Left ventricle myocardium inferior (tissue), 1 donor: ENCODE measurements around the gene PHKB. TPM values are rescaled to one million over a fixed set of nuclear protein-coding genes. Genes with fewer than 3 reads are reported as not detected.

Experiments used
- DNase-seq: peaks from one replicate; pipeline ENCODE4 v3.0.0-alpha.2; 2020
- H3K27ac ChIP-seq: fragments of 200-600 bp; replicated peaks from 2 replicates; pipeline ENCODE4 v1.8.0; 2021
- H3K27me3 ChIP-seq: fragments of 200-600 bp; 2 replicates; pipeline ENCODE4 v1.8.0; 2021; ENCODE audit warnings: low read depth
- H3K36me3 ChIP-seq: fragments of 200-600 bp; 2 replicates; pipeline ENCODE4 v1.8.0; 2021
- H3K4me1 ChIP-seq: fragments of 200-600 bp; 2 replicates; pipeline ENCODE4 v1.8.0; 2021
- H3K4me3 ChIP-seq: fragments of 200-600 bp; 2 replicates; pipeline ENCODE4 v1.8.0; 2021; ENCODE audit warnings: mild to moderate bottlenecking, moderate library complexity
- H3K9me3 ChIP-seq: fragments of 200-600 bp; replicated peaks from 2 replicates; pipeline ENCODE4 v1.8.0; 2021
- intact Hi-C: fragments of 100-400 bp; cut with micrococcal nuclease; formaldehyde crosslinking; loops from one replicate; pipeline ENCODE4 v1.11.0; 2022
- long read RNA-seq: library from polyadenylated mRNA; unstranded; transcript quantifications from one replicate; pipeline ENCODE4 v2.0.0, GENCODE V29; 2021
- total RNA-seq: library from RNA; stranded (reverse); fragmentation: NEBNext Ultra II Directional; extraction: Animal tissue kit (Norgen Biotek cat#: 25700); gene quantifications from one replicate; pipeline ENCODE4 v1.2.1, GENCODE V29; 2021
- TF ChIP-seq, protein P1 (sequence below): fragments of 200-600 bp; IDR thresholded peaks from 2 replicates; pipeline ENCODE4 v1.8.0; 2021; ENCODE audit warnings: antibody characterized with exemption, mild to moderate bottlenecking, borderline replicate concordance
- donor health status: DM: no; HTN: yes; CAD: no; lungs with severe emphysema.

Gene PHKB
- 63.2 TPM for total RNA-seq
- long read RNA-seq, full-length matches to known transcripts = 106 of 137 reads
- long read RNA-seq, partial matches to known transcripts = 8 of 137 reads
- long read RNA-seq, other reads (novel, unspliced or antisense) = 23 of 137 reads

- H3K4me1 ChIP-seq = peaks cover 88% of the 10 kb centered on the region
- peak within 1 kb of the TSS; percentile 94 for H3K4me3 ChIP-seq
- no peaks in the 10 kb centered on the region for H3K27me3 ChIP-seq
- intact Hi-C loops = no loop called here
- peaks cover 18% of the 10 kb centered on the region for H3K36me3 ChIP-seq
- peak; percentile 94 for DNase-seq
- TF ChIP-seq, protein P1, sequence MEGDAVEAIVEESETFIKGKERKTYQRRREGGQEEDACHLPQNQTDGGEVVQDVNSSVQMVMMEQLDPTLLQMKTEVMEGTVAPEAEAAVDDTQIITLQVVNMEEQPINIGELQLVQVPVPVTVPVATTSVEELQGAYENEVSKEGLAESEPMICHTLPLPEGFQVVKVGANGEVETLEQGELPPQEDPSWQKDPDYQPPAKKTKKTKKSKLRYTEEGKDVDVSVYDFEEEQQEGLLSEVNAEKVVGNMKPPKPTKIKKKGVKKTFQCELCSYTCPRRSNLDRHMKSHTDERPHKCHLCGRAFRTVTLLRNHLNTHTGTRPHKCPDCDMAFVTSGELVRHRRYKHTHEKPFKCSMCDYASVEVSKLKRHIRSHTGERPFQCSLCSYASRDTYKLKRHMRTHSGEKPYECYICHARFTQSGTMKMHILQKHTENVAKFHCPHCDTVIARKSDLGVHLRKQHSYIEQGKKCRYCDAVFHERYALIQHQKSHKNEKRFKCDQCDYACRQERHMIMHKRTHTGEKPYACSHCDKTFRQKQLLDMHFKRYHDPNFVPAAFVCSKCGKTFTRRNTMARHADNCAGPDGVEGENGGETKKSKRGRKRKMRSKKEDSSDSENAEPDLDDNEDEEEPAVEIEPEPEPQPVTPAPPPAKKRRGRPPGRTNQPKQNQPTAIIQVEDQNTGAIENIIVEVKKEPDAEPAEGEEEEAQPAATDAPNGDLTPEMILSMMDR = peak; percentile 39
- H3K27ac ChIP-seq = peak within 1 kb of the TSS; percentile 99
- H3K9me3 ChIP-seq = no peaks in the 10 kb centered on the region
These were observed at the start of gene PHKB, which contains the start of gene ITFG1 for GRCh38 chr16:47460711-47461597. Gene PHKB, plus strand, starts transcription at chr16:47461331. Its CDS starts 20 bp downstream, at chr16:47461351. Gene ITFG1, minus strand, starts transcription at chr16:47461063. Its CDS starts 18 bp downstream, at chr16:47461045.

DNA sequence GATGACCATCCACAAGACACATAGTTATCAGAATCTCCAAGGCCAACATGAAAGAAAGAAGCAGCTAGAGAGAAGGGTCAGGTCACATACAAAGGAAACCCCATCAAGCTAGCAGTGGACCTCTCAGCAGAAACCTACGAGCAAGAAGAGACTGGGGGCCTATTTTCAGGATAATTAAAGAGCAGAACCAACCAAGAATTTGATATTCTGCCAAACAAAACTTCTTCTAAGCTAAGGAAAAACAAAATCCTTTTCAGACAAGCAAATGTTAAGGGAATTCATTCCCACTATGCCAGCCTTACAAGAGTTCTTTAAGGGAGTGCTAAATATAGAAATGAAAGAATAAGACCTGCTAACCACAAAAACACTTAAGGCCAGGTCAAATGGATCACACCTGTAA is 48.1 kb upstream of the PHKB start:
- TF ChIP-seq, protein P1 = no peak
- no peak overlapping the region for H3K27ac ChIP-seq
- peaks cover 10% of the 10 kb centered on the region for H3K36me3 ChIP-seq
- DNase-seq = no peak
- no peaks in the 10 kb centered on the region for H3K27me3 ChIP-seq
- H3K9me3 ChIP-seq = no peaks in the 10 kb centered on the region
- intact Hi-C loops = no loop called here
- H3K4me1 ChIP-seq = no peaks in the 10 kb centered on the region
- H3K4me3 ChIP-seq = no peak overlapping the region

DNA sequence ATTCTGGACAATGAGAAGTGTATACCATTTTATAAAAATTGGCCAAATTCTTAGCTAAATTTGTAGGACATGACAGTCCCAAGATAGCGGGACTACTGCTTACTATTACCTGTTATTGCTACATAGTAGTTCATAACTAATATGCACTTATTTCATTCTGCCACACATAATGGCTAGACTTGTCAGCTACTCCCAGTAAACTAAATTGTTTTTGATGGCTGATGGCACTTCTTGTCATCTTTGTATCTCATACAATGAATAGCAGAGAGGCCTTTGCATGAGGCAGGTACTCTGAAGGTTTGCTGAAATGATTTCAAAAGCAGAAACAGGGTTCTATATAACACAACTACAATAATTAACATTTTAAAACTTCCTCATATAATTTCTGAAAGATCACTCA is 44.3 kb upstream of the PHKB start:
- Histone ChIP-seq H3K36me3 (peaks cover 19% of the 10 kb centered on the region), H3K4me1 (no peaks in the 10 kb centered on the region), H3K9me3 (no peaks in the 10 kb centered on the region), H3K27me3 (no peaks in the 10 kb centered on the region), H3K27ac (no peak overlapping the region), H3K4me3 (no peak overlapping the region)
- TF ChIP-seq, protein P1 = no peak
- DNase-seq = no peak
- intact Hi-C loops = no loop called here

GRCh38 chr16:47424846-47425245 is 36.3 kb upstream of the PHKB start:
- intact Hi-C loops = no loop called here

DNA sequence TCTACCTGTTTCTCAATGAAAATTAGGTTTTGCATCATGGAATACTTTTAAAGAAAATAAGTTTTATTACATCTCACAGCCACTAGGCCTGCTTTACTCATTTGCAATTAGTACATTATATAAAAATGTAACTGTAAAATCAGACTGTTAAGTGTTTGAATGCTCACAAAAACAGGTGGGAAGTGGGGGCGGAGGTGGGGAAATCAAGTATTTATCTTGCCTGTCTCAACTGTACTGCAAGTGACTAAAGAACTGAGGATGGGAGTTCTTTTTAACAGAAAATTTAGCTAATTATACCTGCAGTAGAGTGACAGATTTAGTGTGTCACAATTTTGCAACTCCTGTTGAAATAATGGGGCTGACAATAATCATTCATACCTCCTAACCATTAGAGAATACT is 34.3 kb upstream of the PHKB start:
- DNase-seq = no peak
- no peak overlapping the region for H3K4me3 ChIP-seq
- no peaks in the 10 kb centered on the region for H3K9me3 ChIP-seq
- intact Hi-C loops = no loop called here
- TF ChIP-seq, protein P1 = no peak
- peaks cover 46% of the 10 kb centered on the region for H3K36me3 ChIP-seq
- H3K27ac ChIP-seq = no peak overlapping the region
- no peaks in the 10 kb centered on the region for H3K27me3 ChIP-seq
- no peaks in the 10 kb centered on the region for H3K4me1 ChIP-seq

More at GRCh38 chr16:47424846-47425245, 36.3 kb upstream of the PHKB start:
- no peak overlapping the region for H3K4me3 ChIP-seq
- TF ChIP-seq, protein P1 = no peak
- no peaks in the 10 kb centered on the region for H3K4me1 ChIP-seq
- H3K27ac ChIP-seq = no peak overlapping the region
- H3K9me3 ChIP-seq = no peaks in the 10 kb centered on the region
- peaks cover 60% of the 10 kb centered on the region for H3K36me3 ChIP-seq
- H3K27me3 ChIP-seq = no peaks in the 10 kb centered on the region
- DNase-seq = no peak
